ENCODE measurements around the gene SLC16A5.

The SLC16A5 gene

DNA sequence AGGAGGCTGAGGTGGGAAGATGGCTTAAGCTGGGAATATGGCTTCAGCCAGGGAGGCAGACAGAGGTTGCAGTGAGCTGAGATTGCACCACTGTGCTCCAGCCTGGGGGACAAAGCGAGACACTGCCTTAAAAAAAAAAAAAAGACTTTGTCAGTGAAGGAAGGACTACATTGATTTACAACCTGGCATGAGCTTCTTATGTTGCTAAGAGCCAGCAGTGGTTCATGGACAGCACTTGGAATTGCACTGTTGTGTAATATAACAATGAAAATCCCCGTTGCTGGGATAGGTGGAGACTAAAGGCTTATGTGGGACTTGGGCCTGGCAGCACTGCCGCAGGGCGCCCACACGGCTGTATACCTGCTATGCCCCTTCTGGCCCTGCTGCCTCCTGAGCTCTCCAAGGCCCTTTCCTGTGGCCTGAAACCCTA lies 14.1 kb upstream of the SLC16A5 start:
- no peaks in the 10 kb centered on the region for H3K36me3 ChIP-seq
- TF ChIP-seq, protein P1, sequence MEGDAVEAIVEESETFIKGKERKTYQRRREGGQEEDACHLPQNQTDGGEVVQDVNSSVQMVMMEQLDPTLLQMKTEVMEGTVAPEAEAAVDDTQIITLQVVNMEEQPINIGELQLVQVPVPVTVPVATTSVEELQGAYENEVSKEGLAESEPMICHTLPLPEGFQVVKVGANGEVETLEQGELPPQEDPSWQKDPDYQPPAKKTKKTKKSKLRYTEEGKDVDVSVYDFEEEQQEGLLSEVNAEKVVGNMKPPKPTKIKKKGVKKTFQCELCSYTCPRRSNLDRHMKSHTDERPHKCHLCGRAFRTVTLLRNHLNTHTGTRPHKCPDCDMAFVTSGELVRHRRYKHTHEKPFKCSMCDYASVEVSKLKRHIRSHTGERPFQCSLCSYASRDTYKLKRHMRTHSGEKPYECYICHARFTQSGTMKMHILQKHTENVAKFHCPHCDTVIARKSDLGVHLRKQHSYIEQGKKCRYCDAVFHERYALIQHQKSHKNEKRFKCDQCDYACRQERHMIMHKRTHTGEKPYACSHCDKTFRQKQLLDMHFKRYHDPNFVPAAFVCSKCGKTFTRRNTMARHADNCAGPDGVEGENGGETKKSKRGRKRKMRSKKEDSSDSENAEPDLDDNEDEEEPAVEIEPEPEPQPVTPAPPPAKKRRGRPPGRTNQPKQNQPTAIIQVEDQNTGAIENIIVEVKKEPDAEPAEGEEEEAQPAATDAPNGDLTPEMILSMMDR (IDR thresholded peaks at IDR 0.05; ENCODE audit: low read depth, low read length) = no peak
- no peak for DNase-seq
- H3K9me3 ChIP-seq (ENCODE audit: severe bottlenecking) = no peaks in the 10 kb centered on the region
- H3K27ac ChIP-seq = peak overlapping the region; percentile 20; the same call in 1 of the 2 replicates
- no peaks in the 10 kb centered on the region for H3K27me3 ChIP-seq (ENCODE audit: insufficient read depth, low read depth, severe bottlenecking)
- H3K4me3 ChIP-seq (ENCODE audit: low read depth, low read length) = no peak overlapping the region

DNA sequence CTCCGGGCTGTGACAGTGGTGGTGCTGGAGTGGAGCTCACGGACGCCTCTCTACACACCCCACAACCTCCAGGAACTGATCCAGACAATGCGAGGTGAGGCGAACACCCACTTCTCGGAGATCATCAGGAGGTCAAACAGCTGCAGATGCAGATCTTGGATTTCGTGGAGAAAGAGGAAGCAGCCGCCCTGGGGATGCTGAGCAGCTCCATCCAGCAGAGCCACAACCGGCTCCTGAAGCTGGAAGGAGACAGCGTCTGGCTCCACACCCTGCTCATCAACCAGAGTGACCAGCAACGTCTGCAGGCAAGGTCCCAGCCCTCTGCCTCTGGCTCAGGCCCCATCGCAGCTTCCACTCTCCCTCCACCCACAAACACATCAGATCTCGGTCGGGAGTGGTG lies 13.2 kb upstream of the SLC16A5 start:
- H3K36me3 ChIP-seq = no peaks in the 10 kb centered on the region
- H3K9me3 ChIP-seq (ENCODE audit: severe bottlenecking) = no peaks in the 10 kb centered on the region
- H3K27ac ChIP-seq = no peak overlapping the region
- TF ChIP-seq, protein P1 (IDR thresholded peaks at IDR 0.05; ENCODE audit: low read depth, low read length) = no peak
- no peaks in the 10 kb centered on the region for H3K27me3 ChIP-seq (ENCODE audit: insufficient read depth, low read depth, severe bottlenecking)
- H3K4me3 ChIP-seq (ENCODE audit: low read depth, low read length) = no peak overlapping the region
- no peak for DNase-seq

DNA sequence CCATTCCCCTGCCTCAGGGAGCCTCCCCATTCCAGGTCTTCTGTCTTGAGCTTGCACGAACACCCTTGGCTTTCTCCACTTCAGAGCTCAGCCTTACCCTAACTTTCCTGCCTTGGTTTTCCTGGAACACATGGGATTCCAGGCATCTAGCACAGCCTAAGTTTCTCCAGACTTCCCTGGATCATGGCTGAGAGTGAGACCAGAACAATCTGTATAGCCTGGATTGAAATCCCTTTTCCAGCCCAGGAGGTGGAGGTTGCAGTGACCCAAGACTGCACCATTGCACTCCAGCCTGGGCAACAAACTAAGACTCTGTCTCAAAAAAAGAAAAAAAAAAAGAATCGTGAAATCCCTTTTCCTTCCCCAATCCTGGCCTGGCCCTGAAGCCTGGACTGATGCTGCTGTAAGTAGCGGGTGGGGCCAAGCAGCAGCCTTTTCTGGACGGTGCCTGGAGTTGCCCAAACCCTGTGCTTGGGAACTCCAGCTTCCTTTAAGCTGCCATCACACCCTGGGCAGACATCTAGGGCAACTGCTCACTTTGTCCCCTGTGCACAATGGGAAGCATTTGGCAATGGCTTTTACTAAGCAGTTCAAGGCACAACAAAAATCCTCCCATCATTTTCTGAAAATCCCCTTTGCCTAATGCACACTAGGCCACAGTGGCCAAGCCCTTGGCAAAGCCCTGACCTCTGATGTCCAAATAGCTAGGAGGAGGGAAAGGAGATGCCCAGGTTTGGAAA lies 12.0 kb upstream of the SLC16A5 start:
- TF ChIP-seq, protein P1 (IDR thresholded peaks at IDR 0.05; ENCODE audit: low read depth, low read length) = no peak
- H3K4me3 ChIP-seq (ENCODE audit: low read depth, low read length) = no peak overlapping the region
- H3K36me3 ChIP-seq = no peaks in the 10 kb centered on the region
- H3K27me3 ChIP-seq (ENCODE audit: insufficient read depth, low read depth, severe bottlenecking) = no peaks in the 10 kb centered on the region
- H3K9me3 ChIP-seq (ENCODE audit: severe bottlenecking) = no peaks in the 10 kb centered on the region
- no peak for DNase-seq
- peak overlapping the region; percentile 27 for H3K27ac ChIP-seq

DNA sequence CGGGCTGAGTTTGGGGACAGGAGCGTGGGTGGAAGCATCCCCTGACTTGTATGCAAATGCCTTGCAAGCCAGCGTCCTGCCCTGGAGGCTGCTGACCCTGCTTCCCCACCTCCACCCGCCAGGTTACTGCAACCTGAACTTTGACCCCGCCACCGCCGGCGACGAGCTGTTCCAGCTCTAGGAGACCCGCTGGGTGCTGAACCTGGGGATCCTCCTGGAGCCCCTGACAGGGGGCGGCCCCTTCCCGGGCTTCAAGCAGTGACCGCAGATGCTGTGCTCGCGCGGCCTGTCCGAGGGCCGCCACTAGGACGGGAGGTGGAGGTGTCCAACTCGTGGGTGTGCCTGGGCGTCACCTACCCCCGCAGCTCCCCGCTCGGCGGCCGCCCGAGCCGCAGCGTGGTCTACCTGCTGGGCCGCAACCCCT lies 10.7 kb upstream of the SLC16A5 start:
- Histone ChIP-seq H3K27me3 (ENCODE audit: insufficient read depth, low read depth, severe bottlenecking) (no peaks in the 10 kb centered on the region), H3K4me3 (ENCODE audit: low read depth, low read length) (no peak overlapping the region), H3K27ac (peak overlapping the region; percentile 59), H3K36me3 (no peaks in the 10 kb centered on the region), H3K9me3 (ENCODE audit: severe bottlenecking) (no peaks in the 10 kb centered on the region)
- no peak for DNase-seq
- TF ChIP-seq, protein P1 (IDR thresholded peaks at IDR 0.05; ENCODE audit: low read depth, low read length) = no peak

DNA sequence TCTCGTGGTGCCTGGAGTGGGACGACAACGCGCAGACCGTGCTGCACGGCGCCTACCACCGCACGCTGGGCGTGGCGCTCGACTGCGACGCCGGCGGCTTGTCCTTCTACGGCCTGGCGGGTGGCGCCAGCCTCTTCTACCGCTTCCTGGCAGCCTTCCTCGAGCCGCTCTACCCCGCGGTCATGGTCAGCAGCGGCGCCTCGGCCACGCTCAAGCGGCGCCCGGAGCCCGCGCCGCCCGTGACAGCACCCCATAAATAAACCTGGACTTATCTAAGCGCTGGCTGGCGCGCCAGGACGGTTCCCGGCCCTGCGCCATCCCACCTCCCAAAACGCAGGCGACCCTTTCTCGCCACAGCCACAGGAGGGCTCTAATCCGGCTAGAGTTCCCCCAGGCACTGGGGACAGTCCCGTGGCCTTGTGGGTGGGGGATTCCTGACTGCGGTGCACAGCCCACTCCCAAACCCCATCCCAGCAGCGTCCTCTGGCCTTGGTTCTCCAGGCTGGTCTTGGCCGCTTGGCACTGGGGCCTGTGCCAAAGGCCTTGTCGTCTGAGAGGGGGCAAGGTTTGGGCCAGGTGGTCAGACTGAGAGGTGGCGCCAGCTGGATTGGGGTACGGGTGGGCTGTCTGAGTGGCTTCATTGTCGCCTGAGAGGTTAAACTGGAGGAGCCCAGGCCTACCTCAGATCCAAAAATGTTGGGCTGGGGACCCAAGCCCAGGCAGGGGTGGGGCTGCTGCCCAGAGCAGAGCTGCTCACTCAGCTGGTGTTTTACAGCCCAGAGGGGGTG lies 10.1 kb upstream of the SLC16A5 start:
- Histone ChIP-seq H3K36me3 (no peaks in the 10 kb centered on the region), H3K27ac (no peak overlapping the region), H3K27me3 (ENCODE audit: insufficient read depth, low read depth, severe bottlenecking) (no peaks in the 10 kb centered on the region), H3K4me3 (ENCODE audit: low read depth, low read length) (no peak overlapping the region), H3K9me3 (ENCODE audit: severe bottlenecking) (no peaks in the 10 kb centered on the region)
- TF ChIP-seq, protein P1 (IDR thresholded peaks at IDR 0.05; ENCODE audit: low read depth, low read length) = no peak
- no peak for DNase-seq
